Measurements from ENCODE around the gene GUCA2A.

GRCh38 chr1:42191319-42191718, 26.8 kb upstream of the GUCA2A start:
- no peak for TF ChIP-seq CTCF (IDR thresholded peaks at IDR 0.05)
- no peak for TF ChIP-seq POLR2AphosphoS5 (IDR thresholded peaks at IDR 0.05; ENCODE audit: low read depth, low read length)

Data from Panc1 (cell line).